ENCODE data around the gene RBM28. TPM values are rescaled to one million over a fixed set of nuclear protein-coding genes. Genes with fewer than 3 reads are reported as not detected.

RBM28 gene, protein sequence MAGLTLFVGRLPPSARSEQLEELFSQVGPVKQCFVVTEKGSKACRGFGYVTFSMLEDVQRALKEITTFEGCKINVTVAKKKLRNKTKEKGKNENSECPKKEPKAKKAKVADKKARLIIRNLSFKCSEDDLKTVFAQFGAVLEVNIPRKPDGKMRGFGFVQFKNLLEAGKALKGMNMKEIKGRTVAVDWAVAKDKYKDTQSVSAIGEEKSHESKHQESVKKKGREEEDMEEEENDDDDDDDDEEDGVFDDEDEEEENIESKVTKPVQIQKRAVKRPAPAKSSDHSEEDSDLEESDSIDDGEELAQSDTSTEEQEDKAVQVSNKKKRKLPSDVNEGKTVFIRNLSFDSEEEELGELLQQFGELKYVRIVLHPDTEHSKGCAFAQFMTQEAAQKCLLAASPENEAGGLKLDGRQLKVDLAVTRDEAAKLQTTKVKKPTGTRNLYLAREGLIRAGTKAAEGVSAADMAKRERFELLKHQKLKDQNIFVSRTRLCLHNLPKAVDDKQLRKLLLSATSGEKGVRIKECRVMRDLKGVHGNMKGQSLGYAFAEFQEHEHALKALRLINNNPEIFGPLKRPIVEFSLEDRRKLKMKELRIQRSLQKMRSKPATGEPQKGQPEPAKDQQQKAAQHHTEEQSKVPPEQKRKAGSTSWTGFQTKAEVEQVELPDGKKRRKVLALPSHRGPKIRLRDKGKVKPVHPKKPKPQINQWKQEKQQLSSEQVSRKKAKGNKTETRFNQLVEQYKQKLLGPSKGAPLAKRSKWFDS
- 67.5 and 70.0 TPM in 2 replicates for total RNA-seq (2021)
- long read RNA-seq, full-length matches to known transcripts, result 126 of 212 reads
- long read RNA-seq, partial matches to known transcripts, result 35 of 212 reads
- long read RNA-seq, other reads (novel, unspliced or antisense), result 51 of 212 reads

DNA sequence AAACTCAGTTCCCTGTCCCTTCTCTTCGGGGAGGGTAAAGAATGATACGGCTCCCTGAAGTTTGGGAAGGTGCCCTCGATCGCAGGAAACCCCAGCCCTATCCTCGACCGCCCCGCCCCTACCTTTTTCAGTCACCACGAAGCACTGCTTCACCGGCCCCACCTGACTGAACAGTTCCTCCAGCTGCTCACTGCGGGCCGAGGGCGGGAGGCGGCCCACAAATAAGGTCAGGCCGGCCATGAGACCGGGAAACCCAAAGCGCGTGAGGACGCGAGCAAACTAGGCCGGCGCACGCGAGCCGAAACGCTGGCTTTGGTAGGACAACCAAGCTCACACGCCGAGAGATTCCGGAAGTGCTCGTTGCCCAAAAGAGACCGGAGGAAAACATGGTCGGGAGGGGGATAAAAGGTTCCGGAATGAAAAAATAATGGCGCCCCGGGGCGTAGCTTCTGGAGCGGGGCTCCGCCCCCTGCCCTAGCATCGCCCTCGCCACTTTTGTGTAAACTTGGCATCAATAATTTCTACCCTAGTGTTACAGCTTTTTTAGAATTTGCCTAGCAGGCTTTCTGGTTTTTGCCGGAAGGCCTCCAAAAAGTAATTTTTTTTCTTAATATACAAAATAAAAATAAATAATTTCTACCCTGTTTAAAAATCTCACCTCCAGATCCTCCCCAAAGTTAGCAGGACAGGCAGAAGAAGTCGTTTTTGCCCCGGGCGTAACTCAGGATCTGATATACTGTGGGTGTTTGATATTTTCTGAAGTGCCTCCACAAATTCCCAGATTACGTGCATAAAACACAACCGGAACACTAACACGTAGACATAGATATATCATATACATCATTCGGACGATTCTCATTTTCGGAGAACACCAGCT is at the start of gene RBM28:
RBM28 (minus strand) TSS at position 355 of the 877 bp plus-strand sequence; CDS start at position 240, 115 bp downstream.
- Histone ChIP-seq H2BK15ac (ENCODE audit: low read depth, low read length) (no peak within 1 kb of the TSS), H3K56ac (ENCODE audit: insufficient read length, low read depth, low read length) (no peak within 1 kb of the TSS), H3K79me1 (ENCODE audit: insufficient read depth, low read depth, low read length, poor library complexity, severe bottlenecking) (peaks cover 4% of the 10 kb centered on the region), H3K4me1 (ENCODE audit: insufficient read depth, low read length) (no peaks in the 10 kb centered on the region), H4K20me1 (ENCODE audit: control insufficient read depth, insufficient read depth, insufficient read length) (no peaks in the 10 kb centered on the region), H3K14ac (ENCODE audit: insufficient read depth, low read length) (peak within 1 kb of the TSS; percentile 94), H3K23me2 (ENCODE audit: insufficient read length, low read depth, low read length, poor library complexity, severe bottlenecking) (peaks cover 8% of the 10 kb centered on the region), H4K8ac (replicated peaks; ENCODE audit: insufficient read length, low read depth, low read length) (no peak within 1 kb of the TSS), H3K9ac (ENCODE audit: extremely low read depth, insufficient read length, low read length) (peak within 1 kb of the TSS; percentile 93), H3K9me3 (ENCODE audit: control insufficient read depth, low read depth, low read length) (no peaks in the 10 kb centered on the region), H2AK5ac (ENCODE audit: insufficient read length, low read length) (no peak within 1 kb of the TSS), H2AFZ (ENCODE audit: low read length) (no peak within 1 kb of the TSS), H2BK12ac (ENCODE audit: insufficient read length, low read depth, low read length) (no peak within 1 kb of the TSS), H2BK120ac (ENCODE audit: low read depth, low read length, poor library complexity, severe bottlenecking) (no peak within 1 kb of the TSS), H2BK5ac (ENCODE audit: insufficient read length, low read length) (peak within 1 kb of the TSS; percentile 2), H3K18ac (ENCODE audit: insufficient read length, low read depth, low read length) (peak within 1 kb of the TSS; percentile 95), H3K27me3 (ENCODE audit: insufficient read depth, low read length) (peaks cover 4% of the 10 kb centered on the region; the same call in 1 of the 2 replicates), H3K27ac (ENCODE audit: insufficient read length, low read depth, low read length) (peak within 1 kb of the TSS; percentile 55), H2BK20ac (ENCODE audit: low read depth, low read length, poor library complexity, severe bottlenecking) (no peak within 1 kb of the TSS), H3K4me2 (ENCODE audit: insufficient read depth, insufficient read length, low read length) (peak within 1 kb of the TSS; percentile 73), H3K4ac (ENCODE audit: low read depth, low read length) (no peak within 1 kb of the TSS), H4K5ac (ENCODE audit: insufficient read length, low read depth, low read length) (no peak within 1 kb of the TSS), H3K23ac (ENCODE audit: insufficient read length, low read depth, low read length) (no peak within 1 kb of the TSS), H3T11ph (ENCODE audit: low read length) (no peak within 1 kb of the TSS), H4K91ac (ENCODE audit: insufficient read length, low read depth, low read length) (no peak within 1 kb of the TSS), H3K79me2 (ENCODE audit: insufficient read depth, low read length) (peaks cover 12% of the 10 kb centered on the region; the same call in 1 of the 2 replicates)
- peaks cover 3 to 9% (median 7%) of the 10 kb centered on the region in 3 experiments; a peak in 5 of 7 replicates for H3K36me3 Mint-ChIP-seq (ENCODE audit: insufficient read depth in 1 of 3, low read depth in 3 of 3)
- peak within 1 kb of the TSS; percentile 96 to 98 for H3K4me3 Mint-ChIP-seq
- no peaks in the 10 kb centered on the region for H3K9me3 Mint-ChIP-seq
- H3K4me1 Mint-ChIP-seq, result peaks cover 11 to 16% of the 10 kb centered on the region in 2 experiments
- peak; percentile 88 for DNase-seq
- H3K27ac Mint-ChIP-seq, result peak within 1 kb of the TSS; percentile 96 to 99 (median 98)
- TF ChIP-seq, protein P1, sequence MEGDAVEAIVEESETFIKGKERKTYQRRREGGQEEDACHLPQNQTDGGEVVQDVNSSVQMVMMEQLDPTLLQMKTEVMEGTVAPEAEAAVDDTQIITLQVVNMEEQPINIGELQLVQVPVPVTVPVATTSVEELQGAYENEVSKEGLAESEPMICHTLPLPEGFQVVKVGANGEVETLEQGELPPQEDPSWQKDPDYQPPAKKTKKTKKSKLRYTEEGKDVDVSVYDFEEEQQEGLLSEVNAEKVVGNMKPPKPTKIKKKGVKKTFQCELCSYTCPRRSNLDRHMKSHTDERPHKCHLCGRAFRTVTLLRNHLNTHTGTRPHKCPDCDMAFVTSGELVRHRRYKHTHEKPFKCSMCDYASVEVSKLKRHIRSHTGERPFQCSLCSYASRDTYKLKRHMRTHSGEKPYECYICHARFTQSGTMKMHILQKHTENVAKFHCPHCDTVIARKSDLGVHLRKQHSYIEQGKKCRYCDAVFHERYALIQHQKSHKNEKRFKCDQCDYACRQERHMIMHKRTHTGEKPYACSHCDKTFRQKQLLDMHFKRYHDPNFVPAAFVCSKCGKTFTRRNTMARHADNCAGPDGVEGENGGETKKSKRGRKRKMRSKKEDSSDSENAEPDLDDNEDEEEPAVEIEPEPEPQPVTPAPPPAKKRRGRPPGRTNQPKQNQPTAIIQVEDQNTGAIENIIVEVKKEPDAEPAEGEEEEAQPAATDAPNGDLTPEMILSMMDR (conservative IDR thresholded peaks at IDR 0.05), result no peak
- peaks cover 33% of the 10 kb centered on the region for H3K27me3 Mint-ChIP-seq (ENCODE audit: low read depth)
- no CpG with 5 or more reads among the region's 49 CpGs for WGBS (ENCODE audit: extremely low coverage, insufficient read length, low lambda C conversion rate)
